ENCODE results near the gene RAB6B. TPM values are rescaled to one million over a fixed set of nuclear protein-coding genes. Genes with fewer than 3 reads are reported as not detected.

Gene RAB6B
- polyA plus RNA-seq, 1 donor (not counting 4 experiments of a cell fraction or from before 2014, with no cell fraction given) = 2.2 TPM

DNA sequence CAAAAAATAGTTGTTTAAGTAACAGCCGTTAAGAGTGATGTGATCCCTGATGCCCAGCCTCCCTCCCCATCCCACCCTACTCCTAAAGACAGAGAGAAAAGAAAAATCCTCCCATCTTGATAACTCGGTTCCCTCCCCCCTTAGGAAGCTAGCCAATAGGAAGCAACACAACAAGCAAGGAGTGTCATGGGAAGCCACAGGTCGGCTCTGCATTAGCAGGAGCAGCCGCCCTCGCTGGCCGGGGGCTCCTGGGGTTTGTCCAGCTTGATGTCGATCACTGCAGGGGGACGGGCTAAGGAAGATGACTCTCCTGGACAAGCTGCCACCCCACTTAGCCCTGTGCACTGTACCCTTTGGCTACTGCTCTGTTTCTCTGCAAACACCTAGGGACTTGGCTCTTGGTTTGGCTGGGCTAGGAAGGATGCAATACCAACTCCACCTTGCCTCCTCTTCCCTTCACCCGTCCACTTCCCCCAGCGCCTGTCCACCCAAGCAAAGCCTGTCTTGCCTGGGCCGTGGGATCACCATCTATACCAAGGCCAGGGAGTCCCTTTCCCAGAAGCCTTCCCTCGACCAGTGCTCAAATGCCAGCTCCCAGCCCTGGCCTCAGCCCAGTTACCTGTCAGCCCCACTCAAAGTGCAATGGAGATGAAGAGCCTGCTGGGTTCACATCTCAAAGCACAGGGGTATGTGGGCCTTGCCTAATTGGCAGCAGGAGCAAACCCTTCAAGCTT lies 66.9 kb downstream of the RAB6B start:
- Histone ChIP-seq H3K36me3 (ENCODE audit: control insufficient read depth in 2 of 2, extremely low read depth in 1 of 2, insufficient read depth in 2 of 2, low read length in 2 of 2) (peaks cover 1 to 7% of the 10 kb centered on the region in 2 experiments), H3K27me3 (ENCODE audit: control insufficient read depth, extremely low read depth, insufficient read depth, low read length) (peaks cover 2% of the 10 kb centered on the region), H4K20me1 (ENCODE audit: control insufficient read depth, extremely low read depth, insufficient read depth, low read length) (no peaks in the 10 kb centered on the region), H3K79me2 (ENCODE audit: control insufficient read depth, insufficient read depth, low read length) (no peaks in the 10 kb centered on the region), H3K4me1 (ENCODE audit: control insufficient read depth, extremely low read depth, insufficient read depth, low read length) (no peaks in the 10 kb centered on the region), H3K9me3 (ENCODE audit: control insufficient read depth, low read depth, low read length) (no peaks in the 10 kb centered on the region), H2AFZ (ENCODE audit: control insufficient read depth, low read length) (no peak overlapping the region), H3K27ac (ENCODE audit: control insufficient read depth, insufficient read depth, low read length) (no peak overlapping the region), H3K9ac (ENCODE audit: control insufficient read depth, extremely low read depth, insufficient read depth, low read length) (no peak overlapping the region), H3K9me1 (ENCODE audit: control insufficient read depth, extremely low read depth, insufficient read depth, low read length) (no peaks in the 10 kb centered on the region), H3K4me3 (ENCODE audit: control insufficient read depth in 2 of 3, extremely low read depth in 1 of 3, insufficient read depth in 2 of 3, low read depth in 1 of 3, low read length in 3 of 3) (no peak overlapping the region), H3K4me2 (ENCODE audit: control insufficient read depth, extremely low read depth, insufficient read depth, low read depth, low read length) (no peak overlapping the region)
- dilution Hi-C loops (cut with MboI; ENCODE audit: extremely low pct_ligation_motif_present, low sequenced_read_pairs) = no loop called here
- DNase-seq (ENCODE audit: low read depth, low spot score) (no peak), FAIRE-seq (no peak)
- TF ChIP-seq, protein P1, sequence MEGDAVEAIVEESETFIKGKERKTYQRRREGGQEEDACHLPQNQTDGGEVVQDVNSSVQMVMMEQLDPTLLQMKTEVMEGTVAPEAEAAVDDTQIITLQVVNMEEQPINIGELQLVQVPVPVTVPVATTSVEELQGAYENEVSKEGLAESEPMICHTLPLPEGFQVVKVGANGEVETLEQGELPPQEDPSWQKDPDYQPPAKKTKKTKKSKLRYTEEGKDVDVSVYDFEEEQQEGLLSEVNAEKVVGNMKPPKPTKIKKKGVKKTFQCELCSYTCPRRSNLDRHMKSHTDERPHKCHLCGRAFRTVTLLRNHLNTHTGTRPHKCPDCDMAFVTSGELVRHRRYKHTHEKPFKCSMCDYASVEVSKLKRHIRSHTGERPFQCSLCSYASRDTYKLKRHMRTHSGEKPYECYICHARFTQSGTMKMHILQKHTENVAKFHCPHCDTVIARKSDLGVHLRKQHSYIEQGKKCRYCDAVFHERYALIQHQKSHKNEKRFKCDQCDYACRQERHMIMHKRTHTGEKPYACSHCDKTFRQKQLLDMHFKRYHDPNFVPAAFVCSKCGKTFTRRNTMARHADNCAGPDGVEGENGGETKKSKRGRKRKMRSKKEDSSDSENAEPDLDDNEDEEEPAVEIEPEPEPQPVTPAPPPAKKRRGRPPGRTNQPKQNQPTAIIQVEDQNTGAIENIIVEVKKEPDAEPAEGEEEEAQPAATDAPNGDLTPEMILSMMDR (optimal IDR thresholded peaks at IDR 0.05 in 1 of 3, IDR thresholded peaks at IDR 0.05 in 1 of 3, conservative IDR thresholded peaks at IDR 0.05 in 1 of 3; ENCODE audit: extremely low read depth in 1 of 3, insufficient read depth in 2 of 3, low read length in 3 of 3) = no peak
- no peak for TF ChIP-seq EZH2 (IDR thresholded peaks at IDR 0.05; ENCODE audit: low read length)

DNA sequence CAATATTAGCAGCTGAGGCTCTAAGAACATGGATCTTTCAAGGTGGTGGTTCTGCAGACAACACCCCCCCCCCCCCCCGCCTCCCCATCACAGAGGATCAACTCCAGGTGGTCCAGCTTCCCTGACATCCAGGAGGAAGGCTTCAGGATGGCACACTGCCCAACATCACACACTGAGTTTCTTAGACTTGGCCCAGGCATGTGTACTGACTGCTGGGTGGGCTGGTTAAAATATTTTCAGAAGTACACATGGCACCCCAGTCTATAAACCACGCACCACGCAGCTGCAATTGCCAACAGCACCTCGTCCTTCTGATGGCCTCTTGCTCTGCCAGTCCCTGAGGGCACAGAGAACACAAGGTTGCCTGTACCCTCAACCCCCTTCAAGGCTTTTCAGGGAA lies 68.0 kb downstream of the RAB6B start:
- Histone ChIP-seq H2AFZ (ENCODE audit: control insufficient read depth, low read length) (no peak overlapping the region), H3K27me3 (ENCODE audit: control insufficient read depth, extremely low read depth, insufficient read depth, low read length) (no peaks in the 10 kb centered on the region), H3K79me2 (ENCODE audit: control insufficient read depth, insufficient read depth, low read length) (no peaks in the 10 kb centered on the region), H3K4me1 (ENCODE audit: control insufficient read depth, extremely low read depth, insufficient read depth, low read length) (no peaks in the 10 kb centered on the region), H3K36me3 (ENCODE audit: control insufficient read depth in 2 of 2, extremely low read depth in 1 of 2, insufficient read depth in 2 of 2, low read length in 2 of 2) (peaks cover 1 to 11% of the 10 kb centered on the region in 2 experiments), H3K9me1 (ENCODE audit: control insufficient read depth, extremely low read depth, insufficient read depth, low read length) (no peaks in the 10 kb centered on the region), H4K20me1 (ENCODE audit: control insufficient read depth, extremely low read depth, insufficient read depth, low read length) (no peaks in the 10 kb centered on the region), H3K4me3 (ENCODE audit: control insufficient read depth in 2 of 3, extremely low read depth in 1 of 3, insufficient read depth in 2 of 3, low read depth in 1 of 3, low read length in 3 of 3) (no peak overlapping the region), H3K9ac (ENCODE audit: control insufficient read depth, extremely low read depth, insufficient read depth, low read length) (no peak overlapping the region), H3K4me2 (ENCODE audit: control insufficient read depth, extremely low read depth, insufficient read depth, low read depth, low read length) (no peak overlapping the region), H3K27ac (ENCODE audit: control insufficient read depth, insufficient read depth, low read length) (no peak overlapping the region), H3K9me3 (ENCODE audit: control insufficient read depth, low read depth, low read length) (no peaks in the 10 kb centered on the region)
- TF ChIP-seq, protein P1 (optimal IDR thresholded peaks at IDR 0.05 in 1 of 3, IDR thresholded peaks at IDR 0.05 in 1 of 3, conservative IDR thresholded peaks at IDR 0.05 in 1 of 3; ENCODE audit: extremely low read depth in 1 of 3, insufficient read depth in 2 of 3, low read length in 3 of 3) = no peak
- TF ChIP-seq EZH2 (IDR thresholded peaks at IDR 0.05; ENCODE audit: low read length) = no peak
- FAIRE-seq = no peak
- dilution Hi-C loops (cut with MboI; ENCODE audit: extremely low pct_ligation_motif_present, low sequenced_read_pairs) = no loop called here
- no peak for DNase-seq (ENCODE audit: low read depth, low spot score)
